WERI-Rb-1 (cell line): ENCODE results near the gene RABEP2.

Experiments used
- DNase-seq: peaks from one replicate; pipeline ENCODE4 v3.0.0-alpha.2; 2020
- H3K27ac ChIP-seq: fragments of 250-450 bp; sonication (Bioruptor Pico); 2 replicates; pipeline ENCODE4 v1.5.1; 2020; ENCODE audit warnings: mild to moderate bottlenecking, moderate library complexity
- H3K27me3 ChIP-seq: fragments of 250-450 bp; sonication (Bioruptor Pico); 2 replicates; pipeline ENCODE4 v1.5.1; 2021; ENCODE audit warnings: mild to moderate bottlenecking, low read depth, moderate library complexity; ENCODE audit not compliant: insufficient read depth, severe bottlenecking
- H3K36me3 ChIP-seq: fragments of 250-450 bp; sonication (Bioruptor Pico); 2 replicates; pipeline ENCODE4 v1.5.1; 2020; ENCODE audit warnings: mild to moderate bottlenecking, moderate library complexity
- H3K4me3 ChIP-seq: 2 replicates; pipeline ENCODE4 v1.5.1; 2011; ENCODE audit warnings: low read depth, mild to moderate bottlenecking, control low read depth, low read length
- H3K9me3 ChIP-seq: fragments of 250-450 bp; sonication (Bioruptor Pico); 2 replicates; pipeline ENCODE4 v1.5.1; 2021; ENCODE audit warnings: mild to moderate bottlenecking, moderate library complexity; ENCODE audit not compliant: severe bottlenecking
- TF ChIP-seq, protein P1 (sequence below): IDR thresholded peaks from 2 replicates; pipeline ENCODE4 v1.5.1; 2011; ENCODE audit warnings: low read depth, mild to moderate bottlenecking, control low read depth, inconsistent platforms, low read length

RABEP2 gene

DNA sequence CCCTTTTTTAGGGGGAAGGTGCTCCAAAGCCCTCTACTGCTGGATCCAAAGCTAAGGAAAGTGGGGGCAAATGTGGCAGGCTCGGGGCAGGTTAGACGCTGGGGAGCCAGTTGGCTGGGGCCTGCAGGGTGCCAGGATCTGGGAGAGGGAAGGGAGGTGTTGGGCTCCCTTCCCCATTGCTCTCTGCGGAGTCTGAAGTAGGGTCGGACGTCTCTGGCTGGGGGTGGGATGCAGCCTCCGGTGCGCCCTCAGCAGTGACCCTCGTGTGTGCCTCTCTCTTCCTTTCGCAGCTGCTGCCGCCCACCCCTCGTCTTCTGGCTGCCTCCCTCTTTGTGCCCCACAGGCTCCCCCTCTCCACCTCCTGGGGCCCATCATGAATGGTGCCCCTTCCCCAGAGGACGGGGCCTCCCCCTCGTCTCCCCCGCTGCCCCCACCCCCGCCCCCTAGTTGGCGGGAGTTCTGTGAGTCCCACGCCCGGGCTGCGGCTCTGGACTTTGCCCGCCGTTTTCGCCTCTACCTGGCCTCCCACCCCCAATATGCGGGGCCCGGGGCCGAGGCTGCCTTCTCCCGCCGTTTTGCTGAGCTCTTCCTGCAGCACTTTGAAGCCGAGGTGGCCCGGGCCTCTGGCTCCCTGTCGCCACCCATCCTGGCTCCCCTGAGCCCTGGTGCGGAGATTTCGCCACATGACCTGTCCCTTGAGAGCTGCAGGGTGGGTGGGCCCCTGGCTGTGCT, 59.1 kb downstream of the RABEP2 start:
- H3K27ac ChIP-seq = no peak overlapping the region
- H3K4me3 ChIP-seq = no peak overlapping the region
- no peak for DNase-seq
- H3K9me3 ChIP-seq = no peaks in the 10 kb centered on the region
- H3K27me3 ChIP-seq = no peaks in the 10 kb centered on the region
- peaks cover 43% of the 10 kb centered on the region for H3K36me3 ChIP-seq
- TF ChIP-seq, protein P1, sequence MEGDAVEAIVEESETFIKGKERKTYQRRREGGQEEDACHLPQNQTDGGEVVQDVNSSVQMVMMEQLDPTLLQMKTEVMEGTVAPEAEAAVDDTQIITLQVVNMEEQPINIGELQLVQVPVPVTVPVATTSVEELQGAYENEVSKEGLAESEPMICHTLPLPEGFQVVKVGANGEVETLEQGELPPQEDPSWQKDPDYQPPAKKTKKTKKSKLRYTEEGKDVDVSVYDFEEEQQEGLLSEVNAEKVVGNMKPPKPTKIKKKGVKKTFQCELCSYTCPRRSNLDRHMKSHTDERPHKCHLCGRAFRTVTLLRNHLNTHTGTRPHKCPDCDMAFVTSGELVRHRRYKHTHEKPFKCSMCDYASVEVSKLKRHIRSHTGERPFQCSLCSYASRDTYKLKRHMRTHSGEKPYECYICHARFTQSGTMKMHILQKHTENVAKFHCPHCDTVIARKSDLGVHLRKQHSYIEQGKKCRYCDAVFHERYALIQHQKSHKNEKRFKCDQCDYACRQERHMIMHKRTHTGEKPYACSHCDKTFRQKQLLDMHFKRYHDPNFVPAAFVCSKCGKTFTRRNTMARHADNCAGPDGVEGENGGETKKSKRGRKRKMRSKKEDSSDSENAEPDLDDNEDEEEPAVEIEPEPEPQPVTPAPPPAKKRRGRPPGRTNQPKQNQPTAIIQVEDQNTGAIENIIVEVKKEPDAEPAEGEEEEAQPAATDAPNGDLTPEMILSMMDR = no peak

GRCh38 chr16:28865001-28865688, 59.9 kb downstream of the RABEP2 start:
- DNase-seq = no peak
- H3K27me3 ChIP-seq = no peaks in the 10 kb centered on the region
- peaks cover 38% of the 10 kb centered on the region for H3K36me3 ChIP-seq
- no peak overlapping the region for H3K4me3 ChIP-seq
- H3K9me3 ChIP-seq = no peaks in the 10 kb centered on the region
- TF ChIP-seq, protein P1 = no peak
- H3K27ac ChIP-seq = no peak overlapping the region

- Histone ChIP-seq H3K36me3 (peaks cover 28% of the 10 kb centered on the region), H3K27me3 (no peaks in the 10 kb centered on the region), H3K4me3 (peak overlapping the region; percentile 60), H3K9me3 (no peaks in the 10 kb centered on the region), H3K27ac (peak overlapping the region; percentile 97)
- TF ChIP-seq, protein P1 = no peak
- DNase-seq = no peak
These were observed 60.9 kb downstream of the RABEP2 start for GRCh38 chr16:28863929-28864793.

DNA sequence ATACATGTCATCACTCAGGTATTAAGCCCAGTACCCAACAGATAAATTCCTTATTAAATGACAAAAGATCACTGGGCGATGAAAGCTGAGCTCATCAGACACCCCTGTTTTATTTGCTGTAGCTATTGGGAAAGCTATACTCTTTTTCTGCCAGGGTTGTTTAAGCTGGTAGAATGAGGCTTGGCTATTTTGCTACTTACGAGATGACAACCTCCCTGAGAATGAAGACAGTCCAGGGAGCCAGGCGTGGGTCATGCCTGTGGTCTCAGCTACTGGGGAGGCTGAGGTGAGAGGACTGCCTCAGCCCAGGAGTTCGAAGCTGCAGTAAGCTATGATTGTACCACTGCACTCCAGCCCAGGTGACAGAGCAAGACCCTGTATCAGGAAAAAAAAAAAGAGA, 65.7 kb downstream of the RABEP2 start:
- Histone ChIP-seq H3K27ac (no peak overlapping the region), H3K4me3 (no peak overlapping the region)
- TF ChIP-seq, protein P1 = no peak

DNA sequence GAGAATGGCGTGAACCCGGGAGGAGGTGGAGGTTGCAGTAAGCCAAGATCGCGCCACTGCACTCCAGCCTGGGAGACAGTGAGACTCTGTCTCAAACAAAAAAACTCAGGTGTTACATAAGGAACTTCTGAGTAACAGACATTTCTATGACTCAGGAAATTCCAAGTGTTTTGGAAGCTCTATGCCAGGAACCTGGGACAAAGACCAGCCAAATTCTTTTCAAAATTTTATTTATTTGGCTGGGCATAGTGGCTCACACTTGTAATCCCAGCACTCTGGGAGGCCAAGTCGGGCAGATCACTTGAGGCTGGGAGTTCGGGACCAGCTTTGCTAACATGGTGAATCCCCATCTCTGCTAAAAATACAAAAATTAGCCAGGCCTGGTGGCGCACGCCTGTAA, 66.6 kb downstream of the RABEP2 start:
- H3K27me3 ChIP-seq = no peaks in the 10 kb centered on the region
- H3K27ac ChIP-seq = no peak overlapping the region
- H3K4me3 ChIP-seq = no peak overlapping the region
- DNase-seq = no peak
- TF ChIP-seq, protein P1 = no peak
- no peaks in the 10 kb centered on the region for H3K36me3 ChIP-seq
- no peaks in the 10 kb centered on the region for H3K9me3 ChIP-seq

More for the DNA sequence above, 65.7 kb downstream of the RABEP2 start:
- H3K36me3 ChIP-seq = no peaks in the 10 kb centered on the region
- H3K9me3 ChIP-seq = no peaks in the 10 kb centered on the region
- no peaks in the 10 kb centered on the region for H3K27me3 ChIP-seq
- no peak for DNase-seq
